ACC112 (cell line): ENCODE data around the gene SYT13.

Experiments used
- H2AFZ ChIP-seq: fragments of 200-600 bp; sonication (generic); one replicate; pipeline ENCODE4 v1.6.0; 2017; ENCODE audit warnings: antibody characterized with exemption, low read length; ENCODE audit not compliant: unreplicated experiment
- H3K27ac ChIP-seq: fragments of 200-600 bp; sonication (generic); 2 replicates; pipeline ENCODE4 v1.5.1; 2014; ENCODE audit warnings: low read depth, mild to moderate bottlenecking, antibody characterized with exemption, low read length, moderate library complexity
- H3K27me3 ChIP-seq: fragments of 200-600 bp; sonication (generic); 2 replicates; pipeline ENCODE4 v1.6.1; 2014; ENCODE audit warnings: mild to moderate bottlenecking, antibody characterized with exemption, low read length, moderate library complexity, mixed read lengths; ENCODE audit not compliant: insufficient read depth
- H3K36me3 ChIP-seq: fragments of 200-600 bp; sonication (generic); 2 replicates; pipeline ENCODE4 v1.6.1; 2016; ENCODE audit warnings: mild to moderate bottlenecking, antibody characterized with exemption, low read length, moderate library complexity, mixed read lengths; ENCODE audit not compliant: insufficient read depth
- H3K4me1 ChIP-seq: fragments of 200-600 bp; sonication (generic); one replicate; pipeline ENCODE4 v1.6.1; 2016; ENCODE audit warnings: low read length, mixed read lengths; ENCODE audit not compliant: insufficient read depth, unreplicated experiment, control insufficient read depth
- H3K4me3 ChIP-seq: fragments of 200-600 bp; sonication (generic); 2 replicates; pipeline ENCODE4 v1.5.1; 2014; ENCODE audit warnings: mild to moderate bottlenecking, low read depth, low read length
- H3K79me2 ChIP-seq: fragments of 200-600 bp; sonication (generic); one replicate; pipeline ENCODE4 v1.6.0; 2016; ENCODE audit warnings: low read length; ENCODE audit not compliant: control insufficient read depth, unreplicated experiment, insufficient read depth

SYT13 gene

DNA sequence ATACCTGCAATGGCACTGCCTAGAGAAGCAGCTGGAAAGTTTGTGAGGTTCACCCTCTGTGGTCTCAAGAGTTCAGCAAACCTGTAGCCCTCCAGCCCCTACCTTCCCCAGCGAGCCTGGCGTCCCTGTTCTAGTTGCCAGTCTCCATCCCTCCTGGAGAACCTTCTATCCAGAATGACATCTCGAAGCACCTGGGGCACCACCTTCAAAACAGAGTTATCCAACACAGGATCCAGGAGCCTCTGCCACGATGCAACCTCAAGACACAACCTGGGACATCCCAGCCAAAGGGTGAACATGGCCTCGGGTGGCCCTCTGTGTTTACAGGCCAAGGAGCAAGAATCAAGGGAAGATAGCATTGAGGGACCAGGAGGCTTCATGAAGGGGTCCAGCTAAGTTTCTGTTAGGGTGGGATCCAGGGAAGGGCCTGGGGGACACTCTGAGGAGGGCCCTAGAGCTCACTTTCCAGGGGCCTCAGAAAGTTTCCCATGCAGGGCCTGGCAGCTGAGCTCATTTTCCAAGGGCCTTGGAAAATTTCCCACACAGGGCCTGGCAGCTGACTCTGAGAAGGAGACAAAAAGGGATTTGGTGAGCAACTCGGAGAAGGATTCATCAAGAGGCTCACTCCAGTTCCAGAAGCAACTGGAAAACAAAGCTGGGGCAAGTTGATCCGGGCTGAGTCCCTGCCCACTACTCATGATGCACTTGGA lies 36.9 kb upstream of the SYT13 start:
- Histone ChIP-seq H3K27ac (no peak overlapping the region), H3K36me3 (no peaks in the 10 kb centered on the region), H3K27me3 (peaks cover 96% of the 10 kb centered on the region), H3K79me2 (no peaks in the 10 kb centered on the region), H2AFZ (no peak overlapping the region), H3K4me1 (no peaks in the 10 kb centered on the region), H3K4me3 (no peak overlapping the region)

DNA sequence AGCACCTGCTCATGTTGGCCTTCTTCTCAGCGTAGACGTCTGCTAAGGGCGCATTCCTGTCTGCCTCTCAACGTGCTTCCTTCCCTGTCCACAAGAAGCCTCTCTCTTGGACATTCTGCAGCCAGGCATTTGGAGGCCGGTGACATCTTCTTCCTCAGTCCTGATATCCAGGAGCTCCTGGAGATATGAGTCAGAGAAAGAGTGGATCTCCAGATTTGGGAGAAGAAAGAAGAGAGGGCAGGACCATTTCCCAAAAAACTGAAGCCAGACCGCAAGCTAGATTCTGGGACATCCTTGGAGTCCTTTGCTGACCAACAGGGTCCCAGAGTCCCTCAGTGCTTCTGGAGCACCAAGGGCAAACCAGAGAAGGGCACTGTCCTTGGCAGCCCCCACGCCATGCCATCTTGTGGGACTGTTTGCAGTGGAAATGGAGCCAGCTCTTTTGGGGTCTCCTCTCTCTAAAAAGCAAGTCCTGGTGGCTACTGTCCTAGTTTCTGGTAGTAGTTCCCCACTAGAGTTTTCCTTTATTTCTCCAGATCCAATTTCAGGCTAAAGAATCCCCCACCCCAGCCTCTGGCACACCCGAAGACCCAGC lies 36.1 kb upstream of the SYT13 start:
- Histone ChIP-seq H3K36me3 (no peaks in the 10 kb centered on the region), H3K79me2 (no peaks in the 10 kb centered on the region), H3K27ac (no peak overlapping the region), H3K27me3 (peaks cover 96% of the 10 kb centered on the region), H2AFZ (no peak overlapping the region), H3K4me3 (no peak overlapping the region), H3K4me1 (no peaks in the 10 kb centered on the region)

DNA sequence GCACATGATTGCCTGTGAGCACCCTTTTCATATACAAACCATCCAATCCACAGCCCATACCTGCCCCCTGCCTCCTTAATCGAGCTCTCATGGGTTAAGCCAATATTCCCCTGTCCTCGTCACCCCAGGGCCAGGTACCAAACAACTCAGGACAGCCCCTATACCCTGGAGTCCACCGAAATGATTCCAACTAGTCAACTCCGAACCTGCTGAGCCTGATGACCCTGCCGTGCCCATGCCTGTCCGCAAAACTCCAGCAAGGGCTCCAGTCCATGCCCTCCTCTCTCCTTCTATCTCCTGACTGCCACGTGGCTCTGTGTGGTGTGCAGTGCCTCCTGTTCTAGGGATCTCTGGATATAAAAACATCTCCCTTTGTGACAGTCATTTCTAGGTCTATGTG lies 35.5 kb upstream of the SYT13 start:
- H3K4me1 ChIP-seq, result no peaks in the 10 kb centered on the region
- peaks cover 95% of the 10 kb centered on the region for H3K27me3 ChIP-seq
- H3K27ac ChIP-seq, result no peak overlapping the region
- no peak overlapping the region for H2AFZ ChIP-seq
- no peak overlapping the region for H3K4me3 ChIP-seq
- H3K36me3 ChIP-seq, result no peaks in the 10 kb centered on the region
- H3K79me2 ChIP-seq, result no peaks in the 10 kb centered on the region

GRCh38 chr11:45321031-45321595 lies 35.0 kb upstream of the SYT13 start:
- peaks cover 93% of the 10 kb centered on the region for H3K27me3 ChIP-seq
- no peak overlapping the region for H3K4me3 ChIP-seq
- no peaks in the 10 kb centered on the region for H3K36me3 ChIP-seq
- H3K27ac ChIP-seq, result no peak overlapping the region
- H2AFZ ChIP-seq, result no peak overlapping the region
- no peaks in the 10 kb centered on the region for H3K4me1 ChIP-seq
- no peaks in the 10 kb centered on the region for H3K79me2 ChIP-seq

DNA sequence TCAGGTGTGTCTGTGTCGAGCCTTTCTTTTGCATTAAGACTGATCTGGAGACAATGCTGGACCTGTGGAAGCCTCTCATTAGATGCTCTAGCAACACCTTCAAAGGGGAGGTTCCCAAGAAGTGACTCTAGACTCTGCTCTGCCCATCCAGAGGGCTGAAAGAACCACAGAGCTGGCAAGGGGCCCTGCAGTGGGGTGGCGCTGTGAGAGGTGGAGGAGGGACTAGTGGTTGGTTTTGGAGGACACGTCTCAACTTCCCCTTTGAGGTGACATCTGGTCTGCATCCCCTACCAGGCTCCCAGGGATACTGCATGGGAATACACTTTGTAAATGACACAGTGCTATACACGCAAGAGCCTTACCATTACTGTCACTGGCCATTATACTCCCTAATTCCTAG lies 34.2 kb upstream of the SYT13 start:
- Histone ChIP-seq H3K79me2 (no peaks in the 10 kb centered on the region), H3K27ac (no peak overlapping the region), H3K36me3 (no peaks in the 10 kb centered on the region), H3K4me3 (no peak overlapping the region), H3K27me3 (peaks cover 91% of the 10 kb centered on the region), H3K4me1 (no peaks in the 10 kb centered on the region), H2AFZ (no peak overlapping the region)

DNA sequence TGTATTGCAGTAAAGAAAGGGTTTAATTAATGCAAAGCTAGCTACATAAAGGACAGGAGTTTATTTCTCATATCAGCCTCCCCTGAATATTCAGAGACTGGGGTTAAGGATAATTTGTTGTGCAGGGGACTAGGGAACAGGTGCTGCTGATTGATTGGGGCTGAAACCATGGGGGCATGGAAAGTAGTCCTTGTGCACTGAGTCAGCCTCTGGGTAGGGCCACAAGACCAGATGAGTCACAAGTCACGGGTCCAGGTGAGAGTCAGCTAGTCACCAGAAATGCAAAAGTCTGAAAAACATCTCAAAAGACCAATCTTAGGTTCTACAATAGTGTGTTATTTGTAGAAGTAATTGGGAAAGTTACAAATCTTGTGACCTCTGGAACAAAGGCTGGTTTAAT lies 32.9 kb upstream of the SYT13 start:
- no peak overlapping the region for H3K27ac ChIP-seq
- H3K4me1 ChIP-seq, result no peaks in the 10 kb centered on the region
- H2AFZ ChIP-seq, result no peak overlapping the region
- no peaks in the 10 kb centered on the region for H3K36me3 ChIP-seq
- H3K27me3 ChIP-seq, result peaks cover 91% of the 10 kb centered on the region
- no peaks in the 10 kb centered on the region for H3K79me2 ChIP-seq
- no peak overlapping the region for H3K4me3 ChIP-seq

DNA sequence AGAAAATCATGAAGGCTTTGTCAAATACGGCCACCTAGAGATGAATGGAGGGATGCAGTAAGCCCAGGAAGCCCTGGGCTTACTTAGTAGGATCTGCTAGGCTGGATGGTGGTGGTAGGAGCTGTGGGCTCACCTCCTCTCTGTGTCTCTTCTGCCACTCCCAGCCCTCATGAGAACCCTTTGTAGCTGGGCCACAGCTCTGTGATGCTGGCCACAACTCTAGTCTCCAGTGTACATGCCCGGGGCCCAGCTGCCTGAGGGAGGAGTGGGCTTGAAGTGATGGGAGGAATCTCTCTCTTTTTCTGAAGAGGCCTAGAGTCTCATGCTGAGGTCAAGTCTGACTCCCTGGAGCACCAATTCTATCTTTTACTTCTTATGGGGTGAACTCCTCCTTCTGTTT lies 32.4 kb upstream of the SYT13 start:
- H3K79me2 ChIP-seq, result no peaks in the 10 kb centered on the region
- H3K36me3 ChIP-seq, result no peaks in the 10 kb centered on the region
- no peak overlapping the region for H3K27ac ChIP-seq
- peaks cover 91% of the 10 kb centered on the region for H3K27me3 ChIP-seq
- no peak overlapping the region for H3K4me3 ChIP-seq
- H2AFZ ChIP-seq, result no peak overlapping the region
- H3K4me1 ChIP-seq, result no peaks in the 10 kb centered on the region

GRCh38 chr11:45316258-45316657 lies 30.1 kb upstream of the SYT13 start:
- H3K27me3 ChIP-seq, result peaks cover 89% of the 10 kb centered on the region
- no peaks in the 10 kb centered on the region for H3K36me3 ChIP-seq
- no peak overlapping the region for H3K4me3 ChIP-seq
- H3K27ac ChIP-seq, result no peak overlapping the region
- H3K4me1 ChIP-seq, result no peaks in the 10 kb centered on the region
- H2AFZ ChIP-seq, result no peak overlapping the region
- H3K79me2 ChIP-seq, result no peaks in the 10 kb centered on the region

DNA sequence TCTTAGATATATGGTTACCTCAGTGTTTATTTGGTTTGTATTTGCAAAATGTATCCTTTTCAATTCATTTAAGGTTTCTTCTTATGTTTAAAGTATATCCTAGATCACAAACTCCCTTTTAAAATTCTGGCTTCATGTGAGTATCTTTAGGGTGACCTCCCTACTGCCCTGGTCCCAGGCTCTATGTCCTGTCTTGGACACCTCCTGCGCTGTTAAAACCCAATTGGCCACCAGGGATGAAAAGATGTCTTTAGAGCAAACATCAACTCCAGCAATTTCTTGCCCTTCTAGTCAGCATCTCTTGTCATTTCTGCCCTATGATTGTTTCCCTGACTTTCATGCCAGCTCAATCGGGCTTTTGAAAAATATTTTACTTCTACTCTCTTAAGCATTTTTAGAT lies 28.8 kb upstream of the SYT13 start:
- Histone ChIP-seq H3K27ac (no peak overlapping the region), H3K4me3 (no peak overlapping the region), H3K4me1 (no peaks in the 10 kb centered on the region), H2AFZ (no peak overlapping the region), H3K27me3 (peaks cover 88% of the 10 kb centered on the region), H3K79me2 (no peaks in the 10 kb centered on the region), H3K36me3 (no peaks in the 10 kb centered on the region)

DNA sequence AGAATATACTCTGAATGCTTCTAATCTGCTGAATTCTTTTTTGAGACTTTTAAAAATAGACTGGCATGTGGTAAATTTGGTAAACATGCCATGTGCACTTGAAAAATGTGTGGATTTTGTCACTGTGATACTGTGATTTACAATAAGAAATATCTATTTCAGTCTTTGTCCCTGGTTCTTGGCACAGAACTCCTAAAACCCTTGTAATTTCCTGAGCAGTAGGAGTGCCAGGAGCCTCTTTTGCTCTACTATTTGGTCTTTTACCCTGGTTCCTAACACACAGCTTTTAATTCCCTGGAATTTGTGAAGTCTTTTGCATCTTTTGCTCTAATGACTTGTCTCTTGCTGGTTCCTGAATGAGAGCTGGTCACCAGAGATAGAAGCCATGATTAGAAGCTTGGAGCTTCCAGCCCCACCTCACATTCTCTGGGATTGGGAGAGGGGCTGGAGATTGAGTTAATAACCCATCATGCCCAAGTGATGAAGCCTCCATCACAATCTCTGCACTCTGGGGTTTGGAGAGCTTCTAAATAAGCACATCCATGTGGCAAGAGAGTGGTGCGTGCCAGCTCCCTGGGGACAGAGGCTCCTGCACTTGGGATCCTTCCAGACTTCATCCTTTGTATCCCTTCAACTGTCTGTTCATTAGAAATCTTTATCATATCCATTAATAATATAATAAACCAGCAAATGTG lies 27.2 kb upstream of the SYT13 start:
- Histone ChIP-seq H3K36me3 (no peaks in the 10 kb centered on the region), H3K4me3 (no peak overlapping the region), H3K79me2 (no peaks in the 10 kb centered on the region), H3K27ac (no peak overlapping the region), H3K4me1 (no peaks in the 10 kb centered on the region), H3K27me3 (peaks cover 83% of the 10 kb centered on the region), H2AFZ (no peak overlapping the region)
